Activated CD8-positive, alpha-beta memory T cell treated with anti-CD3 and anti-CD28 coated beads, Interleukin-2, amount 50 U/mL, for 1 hour (primary cell): ENCODE measurements around the gene HSPA1B.
"Not testable (repeated sequence)": the region's sequence is repeated elsewhere in the genome, so short reads cannot be mapped to it uniquely, and the experiment has no call there.

Experiments used
- DNase-seq: peaks from one replicate; pipeline ENCODE4 v3.0.0-alpha.2; 2020; ENCODE audit errors: extremely low read depth

HSPA1B gene

GRCh38 chr6:31858707-31859106 is 31.2 kb downstream of the HSPA1B start:
- no peak for DNase-seq

GRCh38 chr6:31859923-31860322 is 32.4 kb downstream of the HSPA1B start:
- DNase-seq, result no peak

GRCh38 chr6:31860349-31860748 is 32.8 kb downstream of the HSPA1B start:
- DNase-seq, result no peak

GRCh38 chr6:31861150-31861549 is 33.6 kb downstream of the HSPA1B start:
- DNase-seq, result no peak

GRCh38 chr6:31861919-31862343 is 34.4 kb downstream of the HSPA1B start:
- DNase-seq, result no peak

GRCh38 chr6:31862344-31863235 is 35.1 kb downstream of the HSPA1B start, which contains the start of gene NEU1:
NEU1 (minus strand) TSS chr6:31862821; CDS start chr6:31862776, 45 bp downstream.
- peak; percentile 99 for DNase-seq

GRCh38 chr6:31864123-31864562 is 36.6 kb downstream of the HSPA1B start:
- DNase-seq, result not testable (repeated sequence)

- DNase-seq, result no peak
Measured at GRCh38 chr6:31864818-31865204, 37.3 kb downstream of the HSPA1B start.

GRCh38 chr6:31865205-31866118 is 37.9 kb downstream of the HSPA1B start:
- no peak for DNase-seq

- DNase-seq, result not testable (repeated sequence)
Measured at GRCh38 chr6:31868658-31868971, 41.1 kb downstream of the HSPA1B start.

GRCh38 chr6:31869343-31869742 is 41.8 kb downstream of the HSPA1B start:
- no peak for DNase-seq

- no peak for DNase-seq
Measured at GRCh38 chr6:31870385-31870921, 42.9 kb downstream of the HSPA1B start.

GRCh38 chr6:31871046-31871659 is 43.6 kb downstream of the HSPA1B start:
- no peak for DNase-seq

- no peak for DNase-seq
Measured at GRCh38 chr6:31874084-31874670, 46.6 kb downstream of the HSPA1B start.

- DNase-seq, result no peak
Measured at GRCh38 chr6:31874836-31875572, 47.5 kb downstream of the HSPA1B start.

GRCh38 chr6:31875877-31876276 is 48.3 kb downstream of the HSPA1B start:
- DNase-seq, result no peak

GRCh38 chr6:31876357-31876756 is 48.8 kb downstream of the HSPA1B start:
- no peak for DNase-seq

GRCh38 chr6:31877125-31877650 is 49.6 kb downstream of the HSPA1B start:
- no peak for DNase-seq

- DNase-seq, result no peak
Measured at GRCh38 chr6:31877651-31878161, 50.2 kb downstream of the HSPA1B start.

GRCh38 chr6:31878222-31878621 is 50.7 kb downstream of the HSPA1B start:
- DNase-seq, result no peak
